NCI-H1092 (cell line): Measurements from ENCODE around the gene ABHD1.

Source experiments
- DNase-seq: peaks from one replicate; lab custom pipeline; 2025; lab: John Stamatoyannopoulos, UW

The ABHD1 gene

GRCh38 chr2:27086724-27087593 is 36.7 kb upstream of the ABHD1 start, which contains the start of gene KHK:
KHK (plus strand) TSS chr2:27086772; CDS start chr2:27087260, 488 bp downstream.
- no peak for DNase-seq

- no peak for DNase-seq
Observed at GRCh38 chr2:27087823-27088410, 35.7 kb upstream of the ABHD1 start.

- DNase-seq: no peak
Observed at GRCh38 chr2:27088634-27089033, 35.0 kb upstream of the ABHD1 start.

GRCh38 chr2:27089111-27089954 is 34.3 kb upstream of the ABHD1 start:
- DNase-seq: no peak

- no peak for DNase-seq
Observed at GRCh38 chr2:27091746-27092695, 31.6 kb upstream of the ABHD1 start.

- no peak for DNase-seq
Observed at GRCh38 chr2:27092696-27093429, 30.8 kb upstream of the ABHD1 start.

GRCh38 chr2:27093430-27094352 is 29.9 kb upstream of the ABHD1 start:
- no peak for DNase-seq

GRCh38 chr2:27094353-27094984 is 29.1 kb upstream of the ABHD1 start:
- DNase-seq: no peak

GRCh38 chr2:27095427-27095744 is 28.2 kb upstream of the ABHD1 start:
- DNase-seq: no peak

- DNase-seq: no peak
Observed at GRCh38 chr2:27095745-27096651, 27.6 kb upstream of the ABHD1 start.

- DNase-seq: no peak
Observed at GRCh38 chr2:27096748-27097297, 26.8 kb upstream of the ABHD1 start.

- DNase-seq: no peak
Observed at GRCh38 chr2:27097341-27097740, 26.3 kb upstream of the ABHD1 start.

- DNase-seq: no peak
Observed at GRCh38 chr2:27099334-27099955, 24.2 kb upstream of the ABHD1 start.

- DNase-seq: no peak
Observed at GRCh38 chr2:27100036-27100435, 23.6 kb upstream of the ABHD1 start.

- no peak for DNase-seq
Observed at GRCh38 chr2:27102329-27102728, 21.3 kb upstream of the ABHD1 start.

GRCh38 chr2:27105981-27106380 is 17.6 kb upstream of the ABHD1 start:
- no peak for DNase-seq

- no peak for DNase-seq
Observed at GRCh38 chr2:27108221-27108620, 15.4 kb upstream of the ABHD1 start.
